Measurements from ENCODE around the gene ZNF423.

The ZNF423 gene

GRCh38 chr16:49622421-49623402, 233.2 kb downstream of the ZNF423 start:
- no peak for DNase-seq (ENCODE audit: low read depth in 2 of 2)

- DNase-seq (ENCODE audit: low read depth in 2 of 2): no peak
Measured at GRCh38 chr16:49622084-49622390, 233.9 kb downstream of the ZNF423 start.

GRCh38 chr16:49621241-49622083, 234.4 kb downstream of the ZNF423 start:
- DNase-seq (ENCODE audit: low read depth in 2 of 2): no peak

GRCh38 chr16:49620869-49621240, 235.1 kb downstream of the ZNF423 start:
- no peak for DNase-seq (ENCODE audit: low read depth in 2 of 2)

- no peak for DNase-seq (ENCODE audit: low read depth in 2 of 2)
Measured at GRCh38 chr16:49620158-49620868, 235.6 kb downstream of the ZNF423 start.

GRCh38 chr16:49619811-49620157, 236.1 kb downstream of the ZNF423 start:
- no peak for DNase-seq (ENCODE audit: low read depth in 2 of 2)

GRCh38 chr16:49618955-49619354, 237.0 kb downstream of the ZNF423 start:
- no peak for DNase-seq (ENCODE audit: low read depth in 2 of 2)

GRCh38 chr16:49617710-49618330, 238.1 kb downstream of the ZNF423 start:
- no peak for DNase-seq (ENCODE audit: low read depth in 2 of 2)

GRCh38 chr16:49617016-49617629, 238.8 kb downstream of the ZNF423 start:
- no peak for DNase-seq (ENCODE audit: low read depth in 2 of 2)

- DNase-seq (ENCODE audit: low read depth in 2 of 2): no peak
Measured at GRCh38 chr16:49615576-49615975, 240.3 kb downstream of the ZNF423 start.

GRCh38 chr16:49610983-49611382, 244.9 kb downstream of the ZNF423 start:
- DNase-seq (ENCODE audit: low read depth in 2 of 2): no peak

GRCh38 chr16:49608779-49609178, 247.1 kb downstream of the ZNF423 start:
- no peak for DNase-seq (ENCODE audit: low read depth in 2 of 2)

- DNase-seq (ENCODE audit: low read depth in 2 of 2): no peak
Measured at GRCh38 chr16:49608098-49608497, 247.8 kb downstream of the ZNF423 start.

GRCh38 chr16:49605536-49606254, 250.2 kb downstream of the ZNF423 start:
- no peak for DNase-seq (ENCODE audit: low read depth in 2 of 2)

- DNase-seq (ENCODE audit: low read depth in 2 of 2): no peak
Measured at GRCh38 chr16:49604602-49605001, 251.3 kb downstream of the ZNF423 start.

- no peak for DNase-seq (ENCODE audit: low read depth in 2 of 2)
Measured at GRCh38 chr16:49603956-49604355, 252.0 kb downstream of the ZNF423 start.

- DNase-seq (ENCODE audit: low read depth in 2 of 2): no peak
Measured at GRCh38 chr16:49602976-49603310, 253.0 kb downstream of the ZNF423 start.

- no peak for DNase-seq (ENCODE audit: low read depth in 2 of 2)
Measured at GRCh38 chr16:49602201-49602975, 253.5 kb downstream of the ZNF423 start.

- DNase-seq (ENCODE audit: low read depth in 2 of 2): no peak
Measured at GRCh38 chr16:49601576-49601975, 254.3 kb downstream of the ZNF423 start.

- DNase-seq (ENCODE audit: low read depth in 2 of 2): no peak
Measured at GRCh38 chr16:49600976-49601375, 254.9 kb downstream of the ZNF423 start.
